CD4-positive, alpha-beta T cell treated with Interleukin-6 at 100 ng/mL for 8 hours (primary cell): ENCODE measurements around the gene ZNF837.
A peak's percentile ranks its signal among the peaks of the same experiment; 100 is the strongest.
"Not testable (repeated sequence)": the region's sequence is repeated elsewhere in the genome, so short reads cannot be mapped to it uniquely, and the experiment has no call there.

Experiments
- DNase-seq: peaks from one replicate; pipeline ENCODE4 v3.0.0-alpha.2; 2020; ENCODE audit warnings: mixed read lengths, low spot score

Gene ZNF837

DNA sequence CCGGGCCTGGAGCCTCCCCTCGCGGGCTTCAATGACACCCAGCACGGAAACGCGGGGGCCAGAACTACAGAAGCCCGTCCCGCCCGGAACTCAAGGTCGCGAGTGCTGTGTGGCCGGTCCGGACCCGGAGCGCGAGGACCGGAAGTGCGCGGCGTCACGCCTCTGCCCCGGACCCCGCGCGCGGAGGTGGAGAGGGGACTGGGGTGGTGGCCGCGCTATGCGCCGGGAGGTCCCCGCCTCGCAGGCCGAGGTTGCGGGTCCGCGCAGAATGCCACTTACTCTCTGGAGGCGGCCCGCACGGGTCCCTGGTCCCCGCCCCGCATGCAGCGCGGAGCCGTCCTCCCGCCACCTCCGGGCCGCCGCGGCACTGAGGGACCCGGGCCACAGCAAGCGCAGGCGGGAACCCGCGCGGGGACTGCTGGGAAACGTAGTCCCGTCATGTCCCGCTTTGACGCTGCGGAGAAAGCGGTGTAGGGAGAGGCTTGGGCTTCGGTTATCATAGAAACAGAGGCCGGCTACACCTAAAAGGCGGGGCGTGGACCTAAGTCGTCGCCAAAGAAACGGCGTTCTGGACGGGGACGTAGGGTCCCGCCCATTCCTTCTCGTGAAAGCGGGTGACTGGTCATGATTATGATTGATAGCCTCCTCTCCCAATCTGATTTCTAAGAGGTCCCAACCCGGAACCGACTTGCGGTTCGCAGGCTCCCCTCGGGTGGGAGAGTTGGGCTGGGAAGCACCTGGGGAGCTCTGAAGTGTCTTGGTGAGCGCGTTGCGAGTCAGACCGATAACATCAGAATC lies at the start of gene ZNF837:
ZNF837 (minus strand) TSS at position 369 of the 798 bp plus-strand sequence. CDS start 11,698 bp downstream, outside the sequence.
- peak; percentile 100 for DNase-seq

DNA sequence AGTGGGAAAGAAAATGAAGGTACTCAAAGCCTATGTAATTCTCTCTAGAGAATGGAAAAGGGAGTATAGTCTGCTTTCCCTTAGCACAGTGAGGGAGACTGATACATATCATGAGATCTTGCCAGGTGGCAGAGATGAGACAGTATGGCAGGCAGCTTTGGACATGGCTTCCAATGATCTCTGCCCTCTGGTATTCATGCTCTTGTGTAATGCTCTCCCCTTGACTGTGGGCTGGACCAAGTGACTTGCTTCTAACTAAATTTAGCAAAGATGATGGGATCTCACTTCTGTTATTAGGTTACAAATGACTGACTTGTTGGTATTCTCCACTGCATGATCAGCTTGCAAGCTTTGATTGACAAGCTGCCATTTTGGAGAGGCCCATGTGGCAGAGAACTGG lies 48.9 kb upstream of the ZNF837 start:
- DNase-seq, result no peak

DNA sequence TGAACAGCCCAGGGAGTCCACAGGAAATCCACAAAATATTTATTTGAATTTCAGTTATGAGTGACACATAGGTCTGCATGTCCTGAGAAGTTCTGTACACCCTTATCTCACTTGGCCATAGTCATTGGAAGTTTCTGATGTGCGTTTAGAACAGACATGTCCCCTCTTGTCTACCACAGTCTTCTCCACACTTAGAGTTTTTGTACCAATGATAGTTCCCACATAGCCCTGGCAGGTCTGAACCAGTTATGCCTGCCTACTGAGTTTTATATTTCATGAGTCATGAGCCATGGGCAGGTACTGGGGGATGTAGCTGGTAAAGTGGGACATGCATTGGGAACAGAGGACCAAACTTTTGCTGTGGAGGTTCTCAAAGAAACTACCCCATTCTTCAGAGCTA lies 47.8 kb upstream of the ZNF837 start:
- no peak for DNase-seq

GRCh38 chr19:58417071-58417470 lies 36.2 kb upstream of the ZNF837 start:
- no peak for DNase-seq

GRCh38 chr19:58416604-58417003 lies 35.8 kb upstream of the ZNF837 start:
- no peak for DNase-seq

GRCh38 chr19:58409010-58409790 lies 28.4 kb upstream of the ZNF837 start:
- DNase-seq, result no peak

DNA sequence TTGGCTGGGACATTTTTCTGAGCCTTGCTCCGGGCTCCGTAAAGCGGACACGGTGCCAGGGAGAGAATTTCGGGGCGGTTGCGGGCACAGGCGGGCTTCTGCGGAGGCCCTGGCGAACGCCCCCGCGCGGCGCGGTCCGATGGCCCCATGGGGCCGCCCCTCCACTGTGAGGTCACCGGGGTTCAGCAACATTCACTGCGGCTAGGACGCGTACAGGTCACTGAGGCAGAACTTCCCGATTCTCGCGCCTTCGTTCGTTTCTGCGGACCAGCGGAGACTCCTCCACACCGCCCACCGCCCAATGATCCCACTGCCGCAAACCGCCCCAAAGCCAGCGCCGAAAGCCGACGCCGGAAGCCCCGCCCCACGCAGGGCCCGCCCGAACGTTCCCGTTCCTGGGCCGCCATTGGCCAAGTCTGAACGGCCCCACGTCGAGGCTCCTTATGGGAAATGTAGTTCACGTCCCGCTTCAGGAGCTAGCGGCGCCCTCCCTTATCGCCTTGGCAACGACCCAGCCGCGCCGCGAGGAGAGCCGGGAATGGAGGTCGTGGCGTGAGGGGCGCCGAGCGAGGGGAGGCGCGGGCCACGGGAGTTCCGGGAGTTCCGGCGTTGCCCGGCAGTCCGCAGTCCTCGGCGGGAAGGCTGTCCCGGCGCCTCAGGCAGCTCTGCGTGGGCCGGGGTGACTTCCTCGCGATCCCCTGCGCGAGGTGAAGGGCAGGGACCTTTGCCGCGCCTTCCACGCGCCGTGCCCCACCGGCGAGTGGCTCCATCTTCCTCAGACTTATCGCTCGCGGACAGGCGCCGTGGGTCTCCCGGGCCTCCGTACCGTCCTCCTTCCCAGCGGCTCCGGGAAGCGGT lies 27.6 kb upstream of the ZNF837 start, which contains the start of gene ZNF584:
ZNF584 (plus strand) TSS at position 498 of the 858 bp plus-strand sequence. CDS start 499 bp downstream, outside the sequence.
- DNase-seq, result peak; percentile 93

- DNase-seq, result no peak
Measured at GRCh38 chr19:58407658-58408151, 26.9 kb upstream of the ZNF837 start.

GRCh38 chr19:58406818-58407657 lies 26.2 kb upstream of the ZNF837 start:
- DNase-seq, result no peak

- not testable (repeated sequence) for DNase-seq
Measured at GRCh38 chr19:58403920-58404478, 23.2 kb upstream of the ZNF837 start.

DNA sequence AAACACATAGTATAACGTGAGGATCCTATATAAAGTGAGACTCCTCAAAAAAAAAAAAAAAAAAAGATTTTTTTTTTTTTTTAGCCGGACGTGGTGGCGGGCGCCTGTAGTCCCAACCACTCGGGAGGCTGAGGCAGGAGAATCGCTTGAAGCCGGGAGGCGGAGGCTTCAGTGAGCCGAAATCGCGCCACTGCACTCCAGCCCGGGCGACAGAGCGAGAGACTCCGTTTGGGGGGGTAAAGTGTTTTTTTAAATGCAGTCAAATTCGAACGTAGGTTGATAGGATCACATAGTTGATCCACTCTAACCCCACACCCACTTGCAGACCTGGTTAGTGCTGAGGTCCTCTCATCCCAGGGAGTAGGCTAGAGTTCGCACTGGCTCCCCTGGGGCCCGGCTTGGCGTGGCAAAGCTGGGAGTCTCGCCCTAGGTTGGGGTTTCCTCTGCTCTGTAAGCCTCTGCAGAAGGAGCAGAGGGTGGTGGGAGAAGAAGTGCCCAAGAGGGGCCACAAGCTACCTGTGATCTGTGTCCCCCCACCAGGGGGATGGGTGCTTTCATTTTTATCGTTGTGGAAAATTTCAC lies 21.1 kb upstream of the ZNF837 start:
- DNase-seq, result no peak

GRCh38 chr19:58400916-58401839 lies 20.3 kb upstream of the ZNF837 start:
- peak; percentile 99 for DNase-seq

DNA sequence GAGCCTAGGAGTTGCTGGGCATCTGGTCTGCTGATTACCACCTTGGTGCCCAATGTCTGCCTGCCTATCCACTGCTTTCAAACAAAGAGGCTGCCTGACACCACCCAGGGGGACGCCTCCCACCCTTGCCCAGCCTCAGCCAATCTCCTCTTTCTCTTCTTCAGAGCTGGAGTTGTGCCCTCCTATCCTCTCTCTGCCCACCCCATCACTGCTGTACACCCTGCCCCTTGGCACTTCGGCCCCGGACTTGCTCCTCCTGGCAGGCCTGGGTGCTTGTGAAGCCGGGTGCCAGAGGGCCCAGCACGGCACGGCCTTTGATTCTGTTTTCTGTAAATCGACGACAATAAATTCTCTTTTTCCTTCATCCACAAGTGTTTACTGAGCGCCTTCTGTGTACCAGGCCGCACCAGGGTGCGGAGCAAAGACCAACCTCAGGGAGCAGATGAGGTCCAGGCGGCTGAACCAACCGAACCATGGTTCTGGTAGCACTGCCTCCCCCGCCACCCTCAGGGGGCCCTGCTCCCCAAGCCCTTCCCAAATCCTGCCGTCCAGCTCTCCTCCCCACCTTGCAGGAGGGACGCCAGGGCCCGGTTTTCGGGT lies 19.6 kb upstream of the ZNF837 start:
- no peak for DNase-seq

DNA sequence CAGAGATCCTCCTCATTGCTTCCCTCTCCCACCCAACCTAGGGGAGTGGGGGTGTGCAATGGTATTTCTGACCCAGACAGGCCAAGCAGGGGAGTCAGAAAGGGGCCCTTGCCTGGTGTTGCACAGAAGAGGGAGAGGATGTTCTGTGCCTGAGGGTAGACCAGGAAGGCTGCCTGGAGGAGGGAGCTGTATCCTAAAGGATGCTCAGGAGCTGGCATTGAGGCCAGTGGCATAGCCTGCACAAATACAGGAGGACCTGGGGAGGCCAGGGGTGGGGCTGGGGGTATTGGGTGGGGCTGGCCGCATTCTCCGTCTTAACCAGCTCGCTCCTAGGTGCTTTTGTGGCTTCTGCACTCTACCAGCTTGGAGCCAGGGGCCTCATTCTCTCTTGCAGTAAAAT lies 19.1 kb upstream of the ZNF837 start:
- DNase-seq, result no peak

DNA sequence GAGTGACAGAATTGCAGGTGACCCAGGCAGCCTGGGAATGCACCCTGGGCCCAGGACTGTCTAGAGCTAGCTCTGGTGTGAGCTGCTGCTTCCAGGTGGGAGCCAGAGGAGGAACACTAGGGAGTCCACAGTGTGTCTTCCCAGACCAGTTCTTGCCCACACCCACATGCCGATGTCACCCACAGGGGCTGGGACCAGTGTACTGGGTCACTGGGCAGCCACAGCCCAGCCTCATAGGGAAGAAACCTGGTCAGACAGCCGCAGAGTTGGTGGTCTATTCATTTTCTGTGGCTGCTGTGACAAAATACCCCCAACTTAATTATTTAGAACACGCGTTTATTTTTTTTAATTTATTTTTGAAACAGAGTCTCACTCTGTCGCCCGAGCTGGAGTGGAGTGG lies 17.7 kb upstream of the ZNF837 start:
- DNase-seq, result no peak

DNA sequence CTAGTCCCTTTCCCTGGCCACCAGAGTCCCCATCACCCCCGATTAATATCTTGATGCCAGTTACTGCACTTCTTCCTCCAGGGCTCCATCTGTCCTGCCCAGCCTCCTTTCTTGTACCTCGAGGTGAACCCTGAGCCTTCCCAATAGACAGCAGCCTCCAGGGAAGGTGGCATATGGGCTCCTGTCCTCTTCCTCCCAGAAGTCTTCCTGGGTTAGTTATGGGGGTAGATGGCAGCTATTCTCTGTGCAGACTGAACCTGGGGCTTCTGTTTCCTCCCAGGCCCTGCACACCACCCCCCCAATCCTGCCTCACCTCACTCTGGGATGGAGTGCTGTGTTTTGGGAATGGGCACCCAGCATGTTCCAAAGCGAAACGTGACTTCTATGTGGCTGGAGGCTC lies 17.3 kb upstream of the ZNF837 start:
- DNase-seq, result no peak

DNA sequence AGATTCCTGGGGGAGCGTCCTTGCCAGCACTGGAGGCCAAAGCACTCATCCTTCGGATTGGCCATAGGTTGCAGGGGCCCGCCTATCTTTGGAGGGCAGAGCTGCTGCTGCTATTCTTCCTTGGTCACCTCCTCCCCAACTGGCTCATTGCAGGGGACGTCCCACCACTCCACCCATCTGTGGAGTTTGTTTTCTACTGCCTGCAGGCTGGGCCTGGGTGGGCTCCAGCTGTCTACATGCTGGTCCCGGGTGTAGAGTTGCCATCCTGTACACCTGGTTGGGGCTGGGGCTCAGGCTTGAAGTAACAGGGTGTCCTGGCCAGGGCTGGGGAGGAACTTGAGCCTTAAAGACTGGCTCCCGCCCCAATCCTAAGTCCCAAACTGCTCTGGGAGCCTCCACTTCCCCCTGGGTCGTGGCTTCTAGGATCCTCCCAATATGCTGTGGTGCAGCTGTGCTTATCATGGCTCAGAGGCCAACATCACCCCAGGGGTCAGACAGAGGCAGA lies 16.8 kb upstream of the ZNF837 start:
- DNase-seq, result no peak

DNA sequence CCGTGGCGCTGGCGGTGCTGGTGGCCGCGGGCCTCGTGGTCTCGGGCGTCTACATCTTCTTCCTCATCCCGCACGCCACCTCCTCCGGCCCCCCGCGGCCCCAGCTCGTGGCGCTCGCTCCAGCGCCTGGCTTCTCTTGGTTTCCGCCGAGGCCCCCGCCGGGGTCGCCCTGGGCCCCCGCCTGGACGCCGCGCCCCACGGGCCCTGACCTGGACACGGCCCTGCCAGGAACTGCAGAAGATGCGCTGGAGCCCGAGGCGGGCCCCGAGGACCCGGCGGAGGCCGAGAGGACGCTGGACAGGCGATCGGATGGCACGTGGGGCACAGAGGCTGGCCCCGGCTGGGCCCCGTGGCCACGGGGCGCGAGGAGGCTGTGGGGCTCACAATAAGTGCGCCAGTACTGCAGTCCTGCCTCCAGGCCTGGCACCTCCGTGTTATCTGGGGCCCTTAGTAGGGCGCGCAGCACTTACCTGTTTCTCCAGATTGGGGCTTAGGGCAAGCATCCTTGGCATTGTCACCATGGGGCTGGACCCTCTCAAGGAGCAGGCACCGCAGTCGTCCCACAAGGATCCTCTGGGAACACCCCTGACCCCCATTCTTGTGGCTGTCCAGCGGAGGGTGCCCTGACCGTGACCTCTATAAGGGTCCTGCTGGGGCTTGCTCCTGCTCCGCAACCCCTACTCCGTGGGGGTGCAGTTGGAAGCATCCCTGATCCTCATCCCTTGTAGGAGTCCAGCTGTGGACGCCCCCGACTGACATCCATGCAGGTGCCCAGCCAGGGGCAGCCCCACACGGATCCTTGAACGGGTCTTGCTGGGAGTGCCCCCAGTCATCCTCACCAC lies 16.1 kb upstream of the ZNF837 start:
- no peak for DNase-seq
